Measurements from ENCODE around the gene HSP90AB1. TPM values are rescaled to one million over a fixed set of nuclear protein-coding genes. Genes with fewer than 3 reads are reported as not detected.

HSP90AB1 gene
- total and polyA plus RNA-seq, 2 of the 8 experiments (the other 6 are each of a cell fraction or from before 2014, with no cell fraction given) = 1,564 to 2,297 TPM

DNA sequence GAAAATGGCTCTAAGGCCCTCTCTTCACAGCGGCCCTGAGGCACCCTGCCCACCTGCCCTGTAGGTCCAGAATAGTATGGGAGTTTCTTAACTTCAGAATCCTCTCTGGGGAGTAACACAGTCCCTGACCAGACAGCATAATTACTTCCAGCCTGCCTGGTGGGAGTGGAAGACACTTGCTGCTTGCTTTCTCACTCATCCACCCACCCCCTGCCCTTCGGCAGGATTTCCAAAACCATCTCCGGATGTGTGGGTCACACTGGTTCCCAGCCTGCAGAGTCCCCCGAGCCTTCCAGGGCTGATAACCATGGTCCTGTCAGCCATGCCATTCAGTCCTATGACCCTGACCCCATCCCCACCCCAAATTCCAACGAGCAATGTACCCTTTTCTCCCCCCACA lies 18.1 kb upstream of the HSP90AB1 start:
- DNase-seq (ENCODE audit: low read depth in 1 of 2, low spot score in 2 of 2) = no peak
- Histone ChIP-seq H3K9me3 (ENCODE audit: insufficient read depth in 2 of 2, low read depth in 1 of 2, low read length in 1 of 2) (no peaks in the 10 kb centered on the region), H3K9ac (replicated peaks in 1 of 4; ENCODE audit: extremely low read depth in 1 of 4, low read depth in 3 of 4, low read length in 3 of 4) (no peak overlapping the region), H3K79me1 (ENCODE audit: low read depth, low read length) (peaks cover 29% of the 10 kb centered on the region), H2BK5ac (ENCODE audit: low read depth, low read length) (no peak overlapping the region; the same call in 1 of the 2 replicates), H2BK15ac (ENCODE audit: low read length) (no peak overlapping the region), H2BK12ac (ENCODE audit: low read depth, low read length) (no peak overlapping the region), H3K27me3 (replicated peaks in 1 of 4; ENCODE audit: control insufficient read depth in 3 of 4, extremely low read depth in 1 of 4, insufficient read depth in 3 of 4, low read length in 3 of 4) (no peaks in the 10 kb centered on the region), H2BK120ac (replicated peaks; ENCODE audit: low read depth, low read length) (no peak overlapping the region), H3K4me1 (replicated peaks in 1 of 4; ENCODE audit: control insufficient read depth in 3 of 4, insufficient read depth in 4 of 4, low read length in 3 of 4) (peaks cover 9 to 28% (median 21%) of the 10 kb centered on the region in 4 experiments), H3K4me3 (ENCODE audit: extremely low read depth in 1 of 4, insufficient read depth in 2 of 4, low read depth in 3 of 4, low read length in 4 of 4) (no peak overlapping the region), H4K20me1 (replicated peaks in 1 of 2; ENCODE audit: control insufficient read depth in 1 of 2, insufficient read depth in 2 of 2, low read length in 2 of 2) (peaks cover 34 to 48% of the 10 kb centered on the region in 2 experiments), H4K91ac (replicated peaks; ENCODE audit: insufficient read length, low read length) (no peak overlapping the region), H2AFZ (ENCODE audit: low read length) (no peak overlapping the region), H2BK20ac (ENCODE audit: low read length) (no peak overlapping the region), H3K4ac (replicated peaks; ENCODE audit: insufficient read length, low read depth, low read length) (no peak overlapping the region), H4K5ac (ENCODE audit: insufficient read length, low read depth, low read length) (no peak overlapping the region), H3K56ac (replicated peaks; ENCODE audit: insufficient read length, low read depth, low read length) (no peak overlapping the region), H4K8ac (ENCODE audit: extremely low read depth, insufficient read depth, low read length) (no peak overlapping the region), H3K18ac (ENCODE audit: extremely low read depth, low read length) (no peak overlapping the region), H3K14ac (ENCODE audit: insufficient read length) (no peak overlapping the region), H3K23me2 (ENCODE audit: low read depth, low read length) (peaks cover 10% of the 10 kb centered on the region), H3K23ac (ENCODE audit: insufficient read length) (no peak overlapping the region), H3K4me2 (ENCODE audit: insufficient read depth in 1 of 2, low read depth in 2 of 2, low read length in 2 of 2) (no peak overlapping the region), H3K36me3 (ENCODE audit: control insufficient read depth in 2 of 4, insufficient read depth in 4 of 4, low read length in 3 of 4) (peaks cover 26 to 57% (median 45%) of the 10 kb centered on the region in 4 experiments), H2AK5ac (ENCODE audit: low read depth, low read length) (no peak overlapping the region), H3K27ac (ENCODE audit: low read depth, low read length) (no peak overlapping the region), H3K79me2 (ENCODE audit: control insufficient read depth in 1 of 2, insufficient read depth in 2 of 2, low read length in 2 of 2) (peaks cover 10 to 48% of the 10 kb centered on the region in 2 experiments; a peak in 3 of 4 replicates)
- WGBS, 2 experiments (ENCODE audit: extremely low coverage in 1 of 2, insufficient coverage in 1 of 2, insufficient read length in 1 of 2, insufficient replicate concordance in 2 of 2, low coverage in 1 of 2, low lambda C conversion rate in 2 of 2, missing lambda C conversion rate in 1 of 2) = 91% methylated on average over 5 of the region's 5 CpGs; no CpG with 5 or more reads in 1 of the 2 experiments
- TF ChIP-seq SP1 (IDR thresholded peaks at IDR 0.05; ENCODE audit: low read depth, low read length) (no peak), SAP30 (IDR thresholded peaks at IDR 0.05; ENCODE audit: insufficient read depth, insufficient replicate concordance, low read length) (no peak), BCL11A (IDR thresholded peaks at IDR 0.05; ENCODE audit: low read depth in 2 of 2, low read length in 2 of 2) (no peak), JUN (IDR thresholded peaks at IDR 0.05; ENCODE audit: low read depth, low read length) (no peak), SIN3A (conservative IDR thresholded peaks at IDR 0.05 in 1 of 2, IDR thresholded peaks at IDR 0.05 in 1 of 2; ENCODE audit: low read depth in 1 of 2, low read length in 2 of 2) (no peak), RBBP5 (IDR thresholded peaks at IDR 0.05; ENCODE audit: borderline replicate concordance, low read depth, low read length) (no peak), TAF7 (optimal IDR thresholded peaks at IDR 0.05; ENCODE audit: borderline replicate concordance, low read depth, low read length) (no peak)
- FAIRE-seq = no peak
- ChIA-PET POLR2A (ENCODE audit: partially characterized antibody) (interaction anchor here (0.6 to 21.0 kb wide), 7 partner anchors 7 to 1059 kb away, joined by 3 to 477 read pairs (median 13); partner anchors contain the start of genes HSP90AB1 and SLC35B2), CTCF (ENCODE audit: partially characterized antibody) (interaction anchor here (1.3 to 19.4 kb wide), 9 partner anchors 7 to 133 kb away, joined by 3 to 287 read pairs (median 8); partner anchors contain the start of gene SLC35B2)
